Prostate gland (tissue), 2 donors: Measurements from ENCODE around the gene GADL1. TPM values are rescaled to one million over a fixed set of nuclear protein-coding genes. Genes with fewer than 3 reads are reported as not detected.

Source experiments
- DNase-seq: peaks from one replicate; pipeline ENCODE4 v3.0.0-alpha.2; 2019; ENCODE audit warnings: low spot score
- H3K27ac ChIP-seq, 2 donors: fragments of 200-600 bp; sonication (generic); 2 replicates each; pipeline ENCODE4 v1.5.1; 2017 to 2019
- H3K27me3 ChIP-seq: fragments of 200-600 bp; sonication (generic); replicated peaks from 2 replicates; pipeline ENCODE4 v1.5.1; 2019; ENCODE audit not compliant: insufficient read depth
- H3K36me3 ChIP-seq, 2 donors: fragments of 200-600 bp; sonication (generic); 1 replicate in 1 of 2; 2 replicates in 1 of 2; pipeline versions ENCODE4 v1.5.1 to v1.8.1; 2017 to 2019
- H3K4me1 ChIP-seq: fragments of 200-600 bp; sonication (generic); replicated peaks from 2 replicates; pipeline ENCODE4 v1.5.1; 2019
- H3K4me3 ChIP-seq, 2 donors: fragments of 200-600 bp; sonication (generic); 2 replicates each; pipeline ENCODE4 v1.5.1; 2017 to 2019
- H3K9me3 ChIP-seq: fragments of 200-600 bp; sonication (generic); 2 replicates; pipeline ENCODE4 v1.5.1; 2017
- POLR2A ChIP-seq: fragments of 450-650 bp; IDR thresholded peaks from one replicate; pipeline ENCODE4 v1.6.1; 2016; ENCODE audit warnings: antibody characterized with exemption, mild to moderate bottlenecking
- POLR2AphosphoS5 ChIP-seq: sonication (generic); formaldehyde crosslinking; IDR thresholded peaks from one replicate; pipeline ENCODE4 v1.6.1; 2017; ENCODE audit warnings: antibody characterized with exemption
- WGBS: methylation state at CpG from one replicate; pipeline ENCODE4 v1.1.5; 2018; 5-methylcytosine and 5-hydroxymethylcytosine counted together
- intact Hi-C: fragments of 100-400 bp; cut with DNase I; formaldehyde crosslinking; loops from one replicate; pipeline ENCODE4 v1.14.2; 2022
- total RNA-seq, 2 donors: library from RNA; depleted of rRNA; stranded (reverse); fragments of >200 nt; gene quantifications; one replicate each; pipeline ENCODE4 v1.1.0, GENCODE V29; 2016
- TF ChIP-seq, protein P1 (sequence below), 4 experiments: fragments of 200-600 bp in 2 of 4; fragments of 450-650 bp in 2 of 4; sonication (generic) in 2 of 4; IDR thresholded peaks; 1 replicate in 3 of 4; 2 replicates in 1 of 4; pipeline ENCODE4 v1.5.1; 2016 to 2019; ENCODE audit warnings: antibody characterized with exemption in 4 of 4, mild to moderate bottlenecking in 2 of 4, moderate library complexity in 2 of 4

GADL1 gene
- total RNA-seq, 2 donors from 2014 or later = not detected

DNA sequence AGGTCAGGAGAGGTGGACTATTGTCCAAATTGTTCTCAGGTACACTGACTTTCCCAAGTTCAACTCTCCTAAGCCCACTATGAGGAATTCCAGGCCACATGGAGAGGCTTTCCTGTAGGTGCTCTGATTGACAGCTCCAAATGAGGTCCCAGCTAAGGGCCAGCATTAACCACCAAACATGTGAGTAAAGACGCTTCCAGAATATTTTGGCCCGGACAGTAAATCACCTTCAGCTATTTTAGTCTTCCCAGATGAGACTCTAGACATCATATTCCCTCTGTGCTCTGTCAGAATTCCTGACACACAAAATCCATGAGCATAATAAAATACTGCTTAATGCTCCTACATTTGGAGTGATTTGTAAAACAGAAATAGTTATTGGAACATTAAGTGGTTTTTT, 152.6 kb downstream of the GADL1 start:
- no peaks in the 10 kb centered on the region for H3K27me3 ChIP-seq
- H3K36me3 ChIP-seq = no peaks in the 10 kb centered on the region
- intact Hi-C loops = no loop called here
- no peaks in the 10 kb centered on the region for H3K4me1 ChIP-seq
- H3K27ac ChIP-seq = no peak overlapping the region
- no peak for DNase-seq
- WGBS = 86% methylated on average over 2 of the region's 2 CpGs
- no peak for TF ChIP-seq POLR2A
- TF ChIP-seq POLR2AphosphoS5 = no peak
- TF ChIP-seq, protein P1, sequence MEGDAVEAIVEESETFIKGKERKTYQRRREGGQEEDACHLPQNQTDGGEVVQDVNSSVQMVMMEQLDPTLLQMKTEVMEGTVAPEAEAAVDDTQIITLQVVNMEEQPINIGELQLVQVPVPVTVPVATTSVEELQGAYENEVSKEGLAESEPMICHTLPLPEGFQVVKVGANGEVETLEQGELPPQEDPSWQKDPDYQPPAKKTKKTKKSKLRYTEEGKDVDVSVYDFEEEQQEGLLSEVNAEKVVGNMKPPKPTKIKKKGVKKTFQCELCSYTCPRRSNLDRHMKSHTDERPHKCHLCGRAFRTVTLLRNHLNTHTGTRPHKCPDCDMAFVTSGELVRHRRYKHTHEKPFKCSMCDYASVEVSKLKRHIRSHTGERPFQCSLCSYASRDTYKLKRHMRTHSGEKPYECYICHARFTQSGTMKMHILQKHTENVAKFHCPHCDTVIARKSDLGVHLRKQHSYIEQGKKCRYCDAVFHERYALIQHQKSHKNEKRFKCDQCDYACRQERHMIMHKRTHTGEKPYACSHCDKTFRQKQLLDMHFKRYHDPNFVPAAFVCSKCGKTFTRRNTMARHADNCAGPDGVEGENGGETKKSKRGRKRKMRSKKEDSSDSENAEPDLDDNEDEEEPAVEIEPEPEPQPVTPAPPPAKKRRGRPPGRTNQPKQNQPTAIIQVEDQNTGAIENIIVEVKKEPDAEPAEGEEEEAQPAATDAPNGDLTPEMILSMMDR (IDR thresholded peaks at IDR 0.05) = no peak
- H3K4me3 ChIP-seq = no peak overlapping the region
- H3K9me3 ChIP-seq = no peaks in the 10 kb centered on the region

DNA sequence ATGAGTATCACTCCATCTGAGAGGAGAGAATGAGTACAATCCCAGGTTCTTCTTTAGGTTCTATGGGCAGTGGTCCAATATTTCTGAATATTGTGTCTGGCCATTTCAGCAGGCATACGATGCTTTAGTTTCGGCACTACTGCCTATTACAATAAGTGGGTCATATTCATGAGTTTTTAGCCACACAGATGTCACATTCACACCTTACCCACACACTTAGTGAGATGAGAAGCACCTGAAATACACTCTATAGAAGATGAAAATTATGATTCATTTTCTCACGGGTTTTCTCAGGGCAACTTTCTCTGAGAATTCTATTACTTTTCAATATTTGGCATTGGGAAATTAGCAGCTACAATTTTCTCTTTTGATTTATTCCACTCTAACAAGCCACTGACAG, 155.9 kb downstream of the GADL1 start:
- Histone ChIP-seq H3K9me3 (no peaks in the 10 kb centered on the region), H3K4me3 (no peak overlapping the region), H3K27me3 (no peaks in the 10 kb centered on the region), H3K36me3 (no peaks in the 10 kb centered on the region), H3K27ac (no peak overlapping the region), H3K4me1 (no peaks in the 10 kb centered on the region)
- no peak for DNase-seq
- intact Hi-C loops = no loop called here
- TF ChIP-seq, protein P1 (IDR thresholded peaks at IDR 0.05) = no peak
- no peak for TF ChIP-seq POLR2A
- TF ChIP-seq POLR2AphosphoS5 = no peak
- WGBS = 94% methylated on average over 3 of the region's 3 CpGs

DNA sequence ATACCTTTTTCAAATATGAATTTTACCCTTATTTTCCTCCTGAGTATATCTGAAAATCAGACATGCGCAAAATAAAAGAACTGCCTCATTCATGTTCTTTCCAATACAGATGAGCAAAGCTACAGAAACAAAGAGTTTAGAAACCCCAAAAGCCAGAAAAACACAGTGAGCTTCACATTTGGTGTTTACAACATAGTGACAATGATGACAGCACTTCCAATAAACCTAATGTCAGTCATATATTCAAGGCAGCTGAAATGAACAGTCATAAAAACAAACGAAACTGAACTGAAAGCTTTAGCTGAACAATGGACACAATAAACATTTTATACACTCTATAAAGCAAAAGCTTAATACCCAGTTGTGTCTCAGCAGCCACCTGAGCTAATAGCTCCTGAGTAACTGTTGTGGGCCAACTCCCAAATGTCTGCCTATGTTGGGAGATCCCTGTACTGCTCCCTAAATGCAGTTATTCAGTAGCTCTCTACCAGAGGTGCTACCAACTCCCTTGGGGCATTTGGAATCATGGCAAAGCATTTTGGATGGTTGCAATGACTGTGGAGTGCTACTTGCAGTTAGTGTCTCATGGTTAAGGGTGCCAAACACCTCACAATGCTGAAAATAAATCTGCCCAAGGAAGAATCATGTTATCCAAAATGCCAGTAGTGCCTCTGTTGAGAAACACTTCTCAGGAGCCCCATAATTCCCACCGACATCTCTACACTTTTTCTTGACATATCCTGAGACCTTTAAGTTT, 156.5 kb downstream of the GADL1 start:
- intact Hi-C loops = no loop called here
- DNase-seq = no peak
- 63% methylated on average over 3 of the region's 3 CpGs for WGBS
- Histone ChIP-seq H3K27me3 (no peaks in the 10 kb centered on the region), H3K9me3 (no peaks in the 10 kb centered on the region), H3K27ac (no peak overlapping the region), H3K4me3 (no peak overlapping the region), H3K36me3 (no peaks in the 10 kb centered on the region), H3K4me1 (no peaks in the 10 kb centered on the region)
- TF ChIP-seq POLR2AphosphoS5 (no peak), POLR2A (no peak)
- TF ChIP-seq, protein P1 (IDR thresholded peaks at IDR 0.05) = no peak

DNA sequence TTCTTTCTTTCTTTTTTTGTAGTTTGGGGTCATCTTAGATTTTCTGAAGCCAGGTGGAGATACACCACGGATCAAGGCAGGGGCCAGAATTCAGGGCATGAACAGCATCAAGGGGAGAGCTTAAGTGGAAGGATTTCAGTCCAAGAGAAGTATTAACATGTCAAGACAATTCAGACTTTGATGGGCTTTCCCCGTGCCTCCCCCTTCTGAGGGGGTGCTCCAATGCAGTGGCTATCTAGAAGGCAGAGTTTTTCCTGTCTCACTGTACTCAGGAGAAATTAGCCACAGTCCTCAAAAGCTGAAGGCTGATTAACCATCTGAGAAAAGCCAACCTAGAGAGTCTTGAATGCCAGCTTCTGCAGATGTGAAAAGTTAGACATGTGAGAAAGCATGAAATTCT, 160.8 kb downstream of the GADL1 start:
- TF ChIP-seq POLR2A = no peak
- TF ChIP-seq, protein P1 (IDR thresholded peaks at IDR 0.05) = no peak
- TF ChIP-seq POLR2AphosphoS5 = no peak
- Histone ChIP-seq H3K4me1 (no peaks in the 10 kb centered on the region), H3K27ac (no peak overlapping the region), H3K27me3 (no peaks in the 10 kb centered on the region), H3K9me3 (no peaks in the 10 kb centered on the region), H3K36me3 (no peaks in the 10 kb centered on the region), H3K4me3 (no peak overlapping the region)
- 70% methylated on average over 2 of the region's 2 CpGs for WGBS
- intact Hi-C loops = no loop called here
- DNase-seq = no peak

DNA sequence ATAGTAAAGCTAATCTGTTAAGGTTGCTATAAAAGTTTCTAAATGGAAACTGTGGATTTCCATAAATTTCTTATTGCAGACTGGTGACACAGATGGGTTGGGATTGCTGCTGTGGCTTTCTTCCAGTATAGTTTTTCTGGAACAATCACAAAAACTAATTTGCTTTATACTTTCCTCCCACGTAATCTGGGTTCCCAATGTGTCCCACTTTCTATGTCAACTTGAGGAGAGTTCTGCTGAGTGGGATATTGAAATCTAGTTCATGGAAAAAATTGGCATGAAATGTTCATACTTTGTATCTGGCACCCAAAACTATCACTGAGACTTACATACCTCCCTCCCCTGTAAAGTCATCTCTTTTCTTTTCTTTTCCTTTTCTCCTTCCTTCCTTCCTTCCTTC, 161.3 kb downstream of the GADL1 start:
- intact Hi-C loops = no loop called here
- no peak for DNase-seq
- WGBS = 48% methylated on average over 1 of the region's 1 CpG
- no peaks in the 10 kb centered on the region for H3K9me3 ChIP-seq
- TF ChIP-seq POLR2AphosphoS5 = no peak
- no peak for TF ChIP-seq POLR2A
- TF ChIP-seq, protein P1 (IDR thresholded peaks at IDR 0.05) = no peak
- no peaks in the 10 kb centered on the region for H3K27me3 ChIP-seq
- no peak overlapping the region for H3K4me3 ChIP-seq
- no peak overlapping the region for H3K27ac ChIP-seq
- no peaks in the 10 kb centered on the region for H3K4me1 ChIP-seq
- H3K36me3 ChIP-seq = no peaks in the 10 kb centered on the region
